IPS-18c (cell line): ENCODE measurements around the gene RBM3.
"Not testable (repeated sequence)": the region's sequence is repeated elsewhere in the genome, so short reads cannot be mapped to it uniquely, and the experiment has no call there.

Experiments used
- H3K4me3 ChIP-seq: 2 replicates; pipeline ENCODE4 v1.7.0; 2013; ENCODE audit warnings: low read depth, mild to moderate bottlenecking, low read length, moderate library complexity; ENCODE audit not compliant: insufficient read depth
- H3K9me3 ChIP-seq: one replicate; pipeline ENCODE4 v1.6.1; 2013; ENCODE audit warnings: mild to moderate bottlenecking, low read length, moderate library complexity; ENCODE audit not compliant: control insufficient read depth, insufficient read depth

RBM3 gene

GRCh38 chrX:48574270-48575266, at the start of gene RBM3:
TSS of gene RBM3 (plus strand) at chrX:48574484. CDS start at chrX:48575181, 697 bp downstream.
- Histone ChIP-seq H3K4me3 (peak within 1 kb of the TSS; percentile 86), H3K9me3 (peaks cover 10% of the 10 kb centered on the region)

GRCh38 chrX:48525853-48526252, 48.4 kb upstream of the RBM3 start:
- H3K4me3 ChIP-seq: not testable (repeated sequence)
- H3K9me3 ChIP-seq: peaks cover 14% of the 10 kb centered on the region

DNA sequence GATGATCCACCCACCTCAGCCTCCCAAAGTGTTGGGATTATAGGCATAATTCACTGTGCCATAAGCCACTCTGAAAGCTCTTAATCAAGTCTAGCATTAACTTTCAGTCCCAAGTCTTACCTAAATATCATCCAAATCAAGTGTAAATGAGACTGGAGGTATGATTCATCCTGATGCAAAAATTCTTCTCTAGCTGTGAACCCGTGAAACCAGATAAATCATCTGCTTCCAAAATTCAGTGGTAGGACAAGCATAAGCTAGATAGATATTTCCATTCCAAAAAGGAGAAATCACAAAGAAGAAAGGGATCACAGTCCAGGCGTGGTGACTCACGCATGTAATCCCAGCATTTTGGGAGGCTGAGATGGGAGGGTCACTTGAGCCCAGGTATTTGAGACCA, 43.5 kb upstream of the RBM3 start:
- Histone ChIP-seq H3K4me3 (no peak overlapping the region; the same call in 1 of the 2 replicates), H3K9me3 (peaks cover 6% of the 10 kb centered on the region)

DNA sequence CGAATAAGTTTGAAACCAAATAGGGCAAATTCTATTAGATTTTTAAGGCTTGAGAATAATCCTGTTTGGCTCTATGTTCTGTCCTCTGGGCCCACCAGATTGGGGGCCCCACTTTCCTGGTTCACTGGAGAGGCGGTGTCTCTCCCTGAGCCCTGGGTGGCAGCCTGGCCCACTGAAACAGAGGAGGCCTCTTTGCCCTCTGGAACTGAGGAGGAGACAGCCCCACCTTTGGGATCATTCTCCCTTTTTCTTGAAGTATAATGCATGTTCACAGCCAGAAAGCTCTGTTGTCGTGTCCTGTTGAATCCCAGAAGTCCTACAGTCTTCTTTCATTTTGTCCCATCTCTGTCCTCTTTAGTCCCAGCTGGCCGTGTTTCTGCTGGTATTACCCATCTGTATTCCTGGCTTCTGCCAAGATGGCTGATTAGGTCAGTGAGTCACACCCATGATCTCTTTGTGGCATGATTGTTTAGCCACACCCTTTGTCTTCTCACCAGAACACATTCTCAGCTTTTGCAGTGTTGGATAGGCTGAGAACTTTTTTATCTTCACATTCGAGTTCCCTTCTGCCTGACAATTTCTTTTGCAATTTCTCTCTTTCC, 42.8 kb upstream of the RBM3 start:
- H3K4me3 ChIP-seq: no peak overlapping the region
- H3K9me3 ChIP-seq: peaks cover 6% of the 10 kb centered on the region

DNA sequence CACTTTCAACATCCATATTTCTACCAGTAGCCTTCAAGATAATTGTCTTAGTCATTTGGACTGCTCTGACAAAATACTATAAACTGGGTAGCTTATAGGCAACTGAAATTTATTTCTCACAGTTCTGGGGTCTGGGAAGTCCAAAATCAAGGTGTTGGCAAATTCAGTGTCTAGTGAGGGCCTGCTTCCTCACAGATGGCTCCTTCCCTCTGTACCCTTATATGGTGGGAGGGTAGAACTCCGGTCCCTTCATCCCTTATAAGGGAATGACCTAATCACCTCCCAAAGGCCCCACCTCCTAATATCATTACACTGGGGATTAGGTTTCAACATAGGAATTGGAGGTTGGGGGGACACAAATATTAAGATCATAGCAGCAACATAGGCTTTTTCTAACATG, 42.1 kb upstream of the RBM3 start:
- H3K9me3 ChIP-seq: peaks cover 6% of the 10 kb centered on the region
- no peak overlapping the region for H3K4me3 ChIP-seq

GRCh38 chrX:48533165-48533564, 41.1 kb upstream of the RBM3 start:
- peaks cover 2% of the 10 kb centered on the region for H3K9me3 ChIP-seq

DNA sequence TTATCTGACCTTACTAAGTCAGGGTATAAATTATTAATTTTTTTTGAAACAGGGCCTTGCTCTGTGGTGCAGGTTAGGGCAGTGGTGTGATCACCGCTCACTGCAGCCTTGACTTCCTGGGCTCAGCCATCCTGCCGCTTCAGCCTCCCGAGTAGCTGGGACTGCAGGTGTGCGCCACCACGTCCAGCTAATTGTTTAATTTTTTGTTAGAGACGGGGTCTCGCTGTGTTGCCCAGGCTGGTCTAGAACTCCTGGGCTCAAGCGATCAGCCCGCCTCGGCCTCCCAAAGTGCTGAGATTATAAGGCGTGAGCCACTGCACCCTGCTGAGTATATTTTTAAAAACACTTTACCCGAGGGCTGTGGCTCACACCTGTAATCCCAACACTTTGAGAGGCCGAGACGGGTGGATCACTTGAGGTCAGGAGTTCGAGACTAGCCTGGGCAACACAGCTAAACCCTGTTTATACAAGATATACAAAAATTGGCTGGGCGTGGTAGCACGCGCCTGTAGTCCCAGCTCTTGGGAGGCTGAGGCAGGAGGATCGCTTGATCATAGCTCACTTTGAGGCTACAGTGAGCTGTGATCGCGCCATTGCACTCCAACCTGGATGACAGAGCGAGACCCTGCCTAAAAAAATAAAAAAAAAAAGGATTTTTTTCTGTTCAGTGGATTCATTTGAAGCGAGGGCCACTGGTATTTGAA, 35.5 kb upstream of the RBM3 start:
- H3K4me3 ChIP-seq: no peak overlapping the region

More at GRCh38 chrX:48533165-48533564, 41.1 kb upstream of the RBM3 start:
- no peak overlapping the region for H3K4me3 ChIP-seq

GRCh38 chrX:48539345-48540027, 34.8 kb upstream of the RBM3 start, which contains the start of gene TBC1D25:
TSS of gene TBC1D25 (plus strand) at chrX:48539714. CDS start at chrX:48539798, 84 bp downstream.
- peak within 1 kb of the TSS; percentile 74 for H3K4me3 ChIP-seq
- no peaks in the 10 kb centered on the region for H3K9me3 ChIP-seq

More for the DNA sequence above, 35.5 kb upstream of the RBM3 start:
- H3K9me3 ChIP-seq: no peaks in the 10 kb centered on the region

- Histone ChIP-seq H3K4me3 (peak overlapping the region; percentile 74), H3K9me3 (no peaks in the 10 kb centered on the region)
These were observed 34.3 kb upstream of the RBM3 start for GRCh38 chrX:48540028-48540375.

DNA sequence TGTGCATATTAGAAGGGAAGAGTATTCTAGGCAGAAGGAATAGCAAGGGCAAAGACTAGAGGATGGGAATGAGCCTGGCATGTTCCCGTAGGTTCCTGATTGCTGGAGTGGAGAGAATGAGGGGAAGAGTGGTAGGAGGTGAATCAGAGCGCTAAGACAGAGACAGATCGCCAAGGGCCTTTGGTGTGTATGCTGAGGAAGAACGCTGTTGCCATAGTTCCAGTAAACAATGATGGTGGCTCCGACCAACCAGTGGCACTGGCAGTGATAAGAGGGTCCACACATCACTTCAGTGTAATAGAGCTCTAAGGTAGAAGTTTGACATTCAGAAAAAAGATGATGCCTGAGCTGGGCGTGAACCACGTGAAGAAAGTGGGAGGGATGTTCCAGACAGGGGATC, 33.8 kb upstream of the RBM3 start:
- Histone ChIP-seq H3K9me3 (no peaks in the 10 kb centered on the region), H3K4me3 (peak overlapping the region; percentile 74)

DNA sequence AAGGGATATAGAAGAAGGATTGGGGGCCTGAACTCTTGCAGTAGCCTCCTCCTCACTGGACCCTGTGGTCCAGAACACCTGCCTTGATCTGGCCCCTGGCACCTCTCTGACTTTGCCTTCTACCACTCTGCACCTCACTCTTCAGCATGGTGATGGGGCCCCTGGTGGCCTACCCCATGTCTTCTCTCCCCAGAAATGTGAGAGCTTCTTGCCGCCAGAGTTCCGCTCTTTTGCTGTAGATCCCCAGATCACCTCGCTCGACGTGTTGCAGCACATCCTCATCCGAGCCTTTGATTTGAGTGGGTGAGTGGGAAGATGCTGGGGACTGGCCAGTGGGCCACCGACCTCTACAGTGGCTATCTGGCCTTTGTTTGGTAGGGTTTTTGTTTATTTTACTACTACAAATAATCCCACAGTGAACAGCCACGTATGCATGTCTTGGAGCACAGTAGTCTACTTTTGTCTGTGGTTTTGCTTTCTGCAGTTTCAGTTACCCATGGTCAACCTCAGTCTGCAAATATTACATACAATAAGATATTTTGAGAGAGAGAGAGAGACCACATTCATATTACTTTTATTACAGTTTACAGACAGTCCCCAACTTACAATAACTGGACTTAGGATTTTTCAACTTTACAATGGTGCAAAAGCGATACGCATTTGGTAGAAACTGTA, 33.0 kb upstream of the RBM3 start:
- no peaks in the 10 kb centered on the region for H3K9me3 ChIP-seq
- H3K4me3 ChIP-seq: no peak overlapping the region

- no peak overlapping the region for H3K4me3 ChIP-seq
- H3K9me3 ChIP-seq: peaks cover 2% of the 10 kb centered on the region
These were observed 25.4 kb upstream of the RBM3 start for GRCh38 chrX:48548871-48549270.

GRCh38 chrX:48555731-48556325, 18.5 kb upstream of the RBM3 start:
- H3K9me3 ChIP-seq, H3K4me3 ChIP-seq: not testable (repeated sequence)

GRCh38 chrX:48558271-48558670, 16.0 kb upstream of the RBM3 start:
- Histone ChIP-seq H3K4me3 (no peak overlapping the region), H3K9me3 (peaks cover 13% of the 10 kb centered on the region)

- Histone ChIP-seq H3K4me3 (no peak overlapping the region), H3K9me3 (peaks cover 13% of the 10 kb centered on the region)
These were observed 14.6 kb upstream of the RBM3 start for GRCh38 chrX:48559636-48560035.

GRCh38 chrX:48560056-48560455, 14.2 kb upstream of the RBM3 start:
- peaks cover 13% of the 10 kb centered on the region for H3K9me3 ChIP-seq
- H3K4me3 ChIP-seq: no peak overlapping the region
